HEK293 (cell line): Measurements from ENCODE around the gene HMGXB4.

Experiments used
- KLF16 ChIP-seq: fragments of 450-650 bp; formaldehyde crosslinking; IDR thresholded peaks from 2 replicates; pipeline ENCODE4 v1.5.1; 2017; ENCODE audit warnings: missing biosample characterization, missing genetic modification characterization
- MYNN ChIP-seq: fragments of 450-650 bp; formaldehyde crosslinking; IDR thresholded peaks from 2 replicates; pipeline ENCODE4 v1.5.1; 2016; ENCODE audit warnings: missing biosample characterization, missing genetic modification characterization, borderline replicate concordance
- SALL2 ChIP-seq: fragments of 450-650 bp; formaldehyde crosslinking; IDR thresholded peaks from 2 replicates; pipeline ENCODE4 v1.5.0; 2017; ENCODE audit warnings: missing biosample characterization, mild to moderate bottlenecking, missing genetic modification characterization, borderline replicate concordance
- SP2 ChIP-seq: fragments of 450-650 bp; formaldehyde crosslinking; IDR thresholded peaks from 2 replicates; pipeline ENCODE4 v1.5.1; 2016; ENCODE audit warnings: missing biosample characterization, missing genetic modification characterization
- ZBTB21 ChIP-seq: fragments of 450-650 bp; formaldehyde crosslinking; IDR thresholded peaks from 2 replicates; pipeline ENCODE4 v1.5.1; 2017; ENCODE audit warnings: missing biosample characterization, missing genetic modification characterization
- ZBTB7A ChIP-seq: fragments of 450-650 bp; formaldehyde crosslinking; IDR thresholded peaks from 2 replicates; pipeline ENCODE4 v1.5.1; 2016; ENCODE audit warnings: low read depth, missing biosample characterization, missing genetic modification characterization
- ZEB2 ChIP-seq: fragments of 450-650 bp; formaldehyde crosslinking; IDR thresholded peaks from 2 replicates; pipeline ENCODE4 v1.5.1; 2016; ENCODE audit warnings: missing biosample characterization, missing genetic modification characterization
- ZFP37 ChIP-seq: fragments of 450-650 bp; formaldehyde crosslinking; IDR thresholded peaks from 2 replicates; pipeline ENCODE4 v1.5.1; 2016; ENCODE audit warnings: missing biosample characterization, missing genetic modification characterization
- ZNF10 ChIP-seq: fragments of 450-650 bp; formaldehyde crosslinking; IDR thresholded peaks from 2 replicates; pipeline ENCODE4 v1.5.1; 2017; ENCODE audit warnings: missing biosample characterization, missing genetic modification characterization
- ZNF211 ChIP-seq: fragments of 450-650 bp; formaldehyde crosslinking; IDR thresholded peaks from 2 replicates; pipeline ENCODE4 v1.5.1; 2016; ENCODE audit warnings: low read depth, missing biosample characterization, missing genetic modification characterization
- ZNF214 ChIP-seq: fragments of 450-650 bp; formaldehyde crosslinking; IDR thresholded peaks from 2 replicates; pipeline ENCODE4 v1.5.1; 2017; ENCODE audit warnings: missing biosample characterization, mild to moderate bottlenecking, missing genetic modification characterization, borderline replicate concordance
- ZNF23 ChIP-seq: fragments of 450-650 bp; formaldehyde crosslinking; IDR thresholded peaks from 2 replicates; pipeline ENCODE4 v1.5.1; 2016; ENCODE audit warnings: missing biosample characterization, missing genetic modification characterization, borderline replicate concordance
- ZNF311 ChIP-seq: fragments of 450-650 bp; formaldehyde crosslinking; IDR thresholded peaks from 2 replicates; pipeline ENCODE4 v1.5.1; 2017; ENCODE audit warnings: missing biosample characterization, missing genetic modification characterization, borderline replicate concordance
- ZNF335 ChIP-seq: fragments of 450-650 bp; formaldehyde crosslinking; conservative IDR thresholded peaks from 2 replicates; pipeline ENCODE4 v1.5.1; 2016; ENCODE audit warnings: missing biosample characterization, missing genetic modification characterization
- ZNF391 ChIP-seq: fragments of 450-650 bp; formaldehyde crosslinking; IDR thresholded peaks from 2 replicates; pipeline ENCODE4 v1.5.1; 2016; ENCODE audit warnings: low read depth, missing biosample characterization, missing genetic modification characterization, borderline replicate concordance
- ZNF561 ChIP-seq: fragments of 450-650 bp; IDR thresholded peaks from 2 replicates; pipeline ENCODE4 v1.5.1; 2018; ENCODE audit warnings: missing biosample characterization, missing genetic modification characterization, borderline replicate concordance
- ZNF621 ChIP-seq: fragments of 450-650 bp; formaldehyde crosslinking; IDR thresholded peaks from 2 replicates; pipeline ENCODE4 v1.5.1; 2017; ENCODE audit warnings: missing biosample characterization, missing genetic modification characterization
- ZNF626 ChIP-seq: fragments of 450-650 bp; sonication (Bioruptor Pico); formaldehyde crosslinking; IDR thresholded peaks from 2 replicates; pipeline ENCODE4 v1.5.1; 2018; ENCODE audit warnings: missing biosample characterization, missing genetic modification characterization, inconsistent platforms
- ZNF660 ChIP-seq: fragments of 450-650 bp; IDR thresholded peaks from 2 replicates; pipeline ENCODE4 v1.5.1; 2018; ENCODE audit warnings: missing biosample characterization, mild to moderate bottlenecking, missing genetic modification characterization
- ZNF791 ChIP-seq: fragments of 450-650 bp; formaldehyde crosslinking; IDR thresholded peaks from 2 replicates; pipeline ENCODE4 v1.5.1; 2016; ENCODE audit warnings: missing biosample characterization, missing genetic modification characterization
- TF ChIP-seq, protein P1 (sequence below): fragments of 450-650 bp; formaldehyde crosslinking; IDR thresholded peaks from 2 replicates; pipeline ENCODE4 v1.5.1; 2016; ENCODE audit warnings: missing biosample characterization, missing genetic modification characterization
- TF ChIP-seq, protein P2 (sequence below): fragments of 450-650 bp; formaldehyde crosslinking; conservative IDR thresholded peaks from 2 replicates; pipeline ENCODE4 v1.5.1; 2016; ENCODE audit warnings: low read depth, missing biosample characterization, missing genetic modification characterization
- TF ChIP-seq, protein P3 (sequence below): IDR thresholded peaks from 2 replicates; pipeline ENCODE4 v1.6.1; 2011; ENCODE audit warnings: mild to moderate bottlenecking, low read depth, low read length, borderline replicate concordance
- TF ChIP-seq, protein P4 (sequence below): fragments of 450-650 bp; formaldehyde crosslinking; IDR thresholded peaks from 2 replicates; pipeline ENCODE4 v1.5.1; 2016; ENCODE audit warnings: missing biosample characterization, missing genetic modification characterization
- TF ChIP-seq, protein P5 (sequence below): fragments of 450-650 bp; formaldehyde crosslinking; IDR thresholded peaks from 2 replicates; pipeline ENCODE4 v1.5.1; 2016; ENCODE audit warnings: missing biosample characterization, missing genetic modification characterization

Gene HMGXB4

DNA sequence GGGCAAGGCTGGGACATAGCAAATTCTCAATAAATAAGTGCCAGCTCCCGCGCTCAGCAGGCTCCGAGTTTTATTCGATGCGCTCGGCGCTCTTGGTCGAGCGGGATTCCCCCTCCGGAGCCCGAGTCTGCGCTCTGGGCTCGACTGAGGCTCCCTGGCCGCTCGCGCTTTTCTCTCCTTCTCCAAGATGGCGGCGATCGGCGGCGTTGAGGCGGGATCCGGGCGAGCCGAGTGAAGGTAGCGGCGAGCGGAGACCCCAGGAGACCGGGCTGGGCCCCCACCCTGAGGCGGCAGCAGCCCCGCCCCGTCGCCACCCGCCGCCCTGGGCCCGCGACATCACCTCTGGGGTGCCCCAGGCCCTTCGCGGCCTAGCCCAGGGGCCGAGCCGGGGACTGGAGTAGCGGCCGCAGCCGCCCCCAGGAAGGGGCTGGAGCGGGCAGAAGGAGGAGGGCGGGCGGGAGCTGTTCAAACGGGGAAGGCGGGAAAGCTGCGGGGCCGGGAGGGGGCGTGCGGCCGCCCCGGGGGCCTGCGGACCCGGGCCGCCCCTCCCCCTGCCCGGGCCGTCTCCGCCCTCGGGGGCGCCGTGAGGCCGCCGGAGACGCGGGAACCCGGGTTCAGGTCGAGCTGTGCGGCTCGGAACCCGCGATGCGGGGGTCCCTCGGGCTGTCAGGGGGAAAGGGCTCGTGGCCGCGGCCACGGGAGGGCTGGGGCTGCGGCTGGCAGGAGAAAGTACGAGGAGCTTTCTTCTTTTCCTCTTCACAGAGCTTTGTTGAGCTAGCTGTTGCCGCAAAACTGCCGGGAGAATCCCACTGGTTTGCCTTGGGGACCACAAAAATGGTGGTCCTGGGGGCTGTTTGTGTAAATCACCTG is at the start of gene HMGXB4 (continued):
- TF ChIP-seq, protein P1, sequence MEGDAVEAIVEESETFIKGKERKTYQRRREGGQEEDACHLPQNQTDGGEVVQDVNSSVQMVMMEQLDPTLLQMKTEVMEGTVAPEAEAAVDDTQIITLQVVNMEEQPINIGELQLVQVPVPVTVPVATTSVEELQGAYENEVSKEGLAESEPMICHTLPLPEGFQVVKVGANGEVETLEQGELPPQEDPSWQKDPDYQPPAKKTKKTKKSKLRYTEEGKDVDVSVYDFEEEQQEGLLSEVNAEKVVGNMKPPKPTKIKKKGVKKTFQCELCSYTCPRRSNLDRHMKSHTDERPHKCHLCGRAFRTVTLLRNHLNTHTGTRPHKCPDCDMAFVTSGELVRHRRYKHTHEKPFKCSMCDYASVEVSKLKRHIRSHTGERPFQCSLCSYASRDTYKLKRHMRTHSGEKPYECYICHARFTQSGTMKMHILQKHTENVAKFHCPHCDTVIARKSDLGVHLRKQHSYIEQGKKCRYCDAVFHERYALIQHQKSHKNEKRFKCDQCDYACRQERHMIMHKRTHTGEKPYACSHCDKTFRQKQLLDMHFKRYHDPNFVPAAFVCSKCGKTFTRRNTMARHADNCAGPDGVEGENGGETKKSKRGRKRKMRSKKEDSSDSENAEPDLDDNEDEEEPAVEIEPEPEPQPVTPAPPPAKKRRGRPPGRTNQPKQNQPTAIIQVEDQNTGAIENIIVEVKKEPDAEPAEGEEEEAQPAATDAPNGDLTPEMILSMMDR, result peak; percentile 75
- TF ChIP-seq KLF16 (tag by site-specific recombination) (peak; percentile 93), ZNF621 (no peak), MYNN (tag by site-specific recombination) (peak; percentile 23; the same call in 1 of the 2 replicates), ZNF626 (tag by site-specific recombination) (no peak), ZNF335 (tag by site-specific recombination) (no peak), ZNF311 (tag by site-specific recombination) (no peak), ZNF391 (tag by site-specific recombination) (peak; percentile 26; the same call in 1 of the 2 replicates), ZNF23 (tag by site-specific recombination) (no peak), ZNF561 (tag by site-specific recombination) (peak; percentile 84; the same call in 1 of the 2 replicates), SALL2 (tag by site-specific recombination) (peak; percentile 77; the same call in 1 of the 2 replicates), ZNF214 (tag by site-specific recombination) (no peak), ZNF791 (tag by site-specific recombination) (no peak), ZNF10 (tag by site-specific recombination) (no peak; the same call in 1 of the 2 replicates), ZNF211 (tag by site-specific recombination) (no peak), ZBTB21 (no peak), ZFP37 (peak; percentile 64; the same call in 1 of the 2 replicates), SP2 (tag by site-specific recombination) (peak; percentile 62), ZNF660 (peak; percentile 96), ZEB2 (tag by site-specific recombination) (peak; percentile 50; the same call in 1 of the 2 replicates), ZBTB7A (tag by site-specific recombination) (no peak)
- TF ChIP-seq, protein P2, sequence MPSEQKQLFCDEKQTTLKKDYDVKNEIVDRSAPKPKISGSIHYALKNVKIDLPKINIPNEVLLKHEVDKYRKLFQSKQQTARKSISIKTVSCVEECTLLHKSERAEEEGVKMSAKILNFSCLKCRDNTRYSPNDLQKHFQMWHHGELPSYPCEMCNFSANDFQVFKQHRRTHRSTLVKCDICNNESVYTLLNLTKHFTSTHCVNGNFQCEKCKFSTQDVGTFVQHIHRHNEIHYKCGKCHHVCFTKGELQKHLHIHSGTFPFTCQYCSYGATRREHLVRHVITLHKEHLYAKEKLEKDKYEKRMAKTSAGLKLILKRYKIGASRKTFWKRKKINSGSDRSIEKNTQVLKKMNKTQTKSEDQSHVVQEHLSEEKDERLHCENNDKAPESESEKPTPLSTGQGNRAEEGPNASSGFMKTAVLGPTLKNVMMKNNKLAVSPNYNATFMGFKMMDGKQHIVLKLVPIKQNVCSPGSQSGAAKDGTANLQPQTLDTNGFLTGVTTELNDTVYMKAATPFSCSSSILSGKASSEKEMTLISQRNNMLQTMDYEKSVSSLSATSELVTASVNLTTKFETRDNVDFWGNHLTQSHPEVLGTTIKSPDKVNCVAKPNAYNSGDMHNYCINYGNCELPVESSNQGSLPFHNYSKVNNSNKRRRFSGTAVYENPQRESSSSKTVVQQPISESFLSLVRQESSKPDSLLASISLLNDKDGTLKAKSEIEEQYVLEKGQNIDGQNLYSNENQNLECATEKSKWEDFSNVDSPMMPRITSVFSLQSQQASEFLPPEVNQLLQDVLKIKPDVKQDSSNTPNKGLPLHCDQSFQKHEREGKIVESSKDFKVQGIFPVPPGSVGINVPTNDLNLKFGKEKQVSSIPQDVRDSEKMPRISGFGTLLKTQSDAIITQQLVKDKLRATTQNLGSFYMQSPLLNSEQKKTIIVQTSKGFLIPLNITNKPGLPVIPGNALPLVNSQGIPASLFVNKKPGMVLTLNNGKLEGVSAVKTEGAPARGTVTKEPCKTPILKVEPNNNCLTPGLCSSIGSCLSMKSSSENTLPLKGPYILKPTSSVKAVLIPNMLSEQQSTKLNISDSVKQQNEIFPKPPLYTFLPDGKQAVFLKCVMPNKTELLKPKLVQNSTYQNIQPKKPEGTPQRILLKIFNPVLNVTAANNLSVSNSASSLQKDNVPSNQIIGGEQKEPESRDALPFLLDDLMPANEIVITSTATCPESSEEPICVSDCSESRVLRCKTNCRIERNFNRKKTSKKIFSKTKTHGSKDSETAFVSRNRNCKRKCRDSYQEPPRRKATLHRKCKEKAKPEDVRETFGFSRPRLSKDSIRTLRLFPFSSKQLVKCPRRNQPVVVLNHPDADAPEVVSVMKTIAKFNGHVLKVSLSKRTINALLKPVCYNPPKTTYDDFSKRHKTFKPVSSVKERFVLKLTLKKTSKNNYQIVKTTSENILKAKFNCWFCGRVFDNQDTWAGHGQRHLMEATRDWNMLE, result peak; percentile 61
- TF ChIP-seq, protein P3, sequence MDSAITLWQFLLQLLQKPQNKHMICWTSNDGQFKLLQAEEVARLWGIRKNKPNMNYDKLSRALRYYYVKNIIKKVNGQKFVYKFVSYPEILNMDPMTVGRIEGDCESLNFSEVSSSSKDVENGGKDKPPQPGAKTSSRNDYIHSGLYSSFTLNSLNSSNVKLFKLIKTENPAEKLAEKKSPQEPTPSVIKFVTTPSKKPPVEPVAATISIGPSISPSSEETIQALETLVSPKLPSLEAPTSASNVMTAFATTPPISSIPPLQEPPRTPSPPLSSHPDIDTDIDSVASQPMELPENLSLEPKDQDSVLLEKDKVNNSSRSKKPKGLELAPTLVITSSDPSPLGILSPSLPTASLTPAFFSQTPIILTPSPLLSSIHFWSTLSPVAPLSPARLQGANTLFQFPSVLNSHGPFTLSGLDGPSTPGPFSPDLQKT, result no peak
- TF ChIP-seq, protein P4, sequence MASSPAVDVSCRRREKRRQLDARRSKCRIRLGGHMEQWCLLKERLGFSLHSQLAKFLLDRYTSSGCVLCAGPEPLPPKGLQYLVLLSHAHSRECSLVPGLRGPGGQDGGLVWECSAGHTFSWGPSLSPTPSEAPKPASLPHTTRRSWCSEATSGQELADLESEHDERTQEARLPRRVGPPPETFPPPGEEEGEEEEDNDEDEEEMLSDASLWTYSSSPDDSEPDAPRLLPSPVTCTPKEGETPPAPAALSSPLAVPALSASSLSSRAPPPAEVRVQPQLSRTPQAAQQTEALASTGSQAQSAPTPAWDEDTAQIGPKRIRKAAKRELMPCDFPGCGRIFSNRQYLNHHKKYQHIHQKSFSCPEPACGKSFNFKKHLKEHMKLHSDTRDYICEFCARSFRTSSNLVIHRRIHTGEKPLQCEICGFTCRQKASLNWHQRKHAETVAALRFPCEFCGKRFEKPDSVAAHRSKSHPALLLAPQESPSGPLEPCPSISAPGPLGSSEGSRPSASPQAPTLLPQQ (tag by site-specific recombination), result peak; percentile 87
- TF ChIP-seq, protein P5, sequence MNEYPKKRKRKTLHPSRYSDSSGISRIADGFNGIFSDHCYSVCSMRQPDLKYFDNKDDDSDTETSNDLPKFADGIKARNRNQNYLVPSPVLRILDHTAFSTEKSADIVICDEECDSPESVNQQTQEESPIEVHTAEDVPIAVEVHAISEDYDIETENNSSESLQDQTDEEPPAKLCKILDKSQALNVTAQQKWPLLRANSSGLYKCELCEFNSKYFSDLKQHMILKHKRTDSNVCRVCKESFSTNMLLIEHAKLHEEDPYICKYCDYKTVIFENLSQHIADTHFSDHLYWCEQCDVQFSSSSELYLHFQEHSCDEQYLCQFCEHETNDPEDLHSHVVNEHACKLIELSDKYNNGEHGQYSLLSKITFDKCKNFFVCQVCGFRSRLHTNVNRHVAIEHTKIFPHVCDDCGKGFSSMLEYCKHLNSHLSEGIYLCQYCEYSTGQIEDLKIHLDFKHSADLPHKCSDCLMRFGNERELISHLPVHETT (tag by site-specific recombination), result peak; percentile 74
